Esophagus squamous epithelium (tissue), 4 donors: ENCODE results near the gene CFAP99.

Experiments
- POLR2A ChIP-seq, 4 donors: fragments of 450-650 bp; IDR thresholded peaks; one replicate each; pipeline ENCODE4 v1.6.1; 2017; ENCODE audit warnings: antibody characterized with exemption in 4 of 4, mild to moderate bottlenecking in 4 of 4, moderate library complexity in 3 of 4
- TF ChIP-seq, protein P1 (sequence below), 6 experiments: fragments of 450-650 bp in 4 of 6; fragments of 200-600 bp in 2 of 6; sonication (generic) in 2 of 6; IDR thresholded peaks; one replicate each; pipeline ENCODE4 v1.5.1; 2016 to 2019; ENCODE audit warnings: antibody characterized with exemption in 6 of 6, mild to moderate bottlenecking in 4 of 6, moderate library complexity in 4 of 6

DNA sequence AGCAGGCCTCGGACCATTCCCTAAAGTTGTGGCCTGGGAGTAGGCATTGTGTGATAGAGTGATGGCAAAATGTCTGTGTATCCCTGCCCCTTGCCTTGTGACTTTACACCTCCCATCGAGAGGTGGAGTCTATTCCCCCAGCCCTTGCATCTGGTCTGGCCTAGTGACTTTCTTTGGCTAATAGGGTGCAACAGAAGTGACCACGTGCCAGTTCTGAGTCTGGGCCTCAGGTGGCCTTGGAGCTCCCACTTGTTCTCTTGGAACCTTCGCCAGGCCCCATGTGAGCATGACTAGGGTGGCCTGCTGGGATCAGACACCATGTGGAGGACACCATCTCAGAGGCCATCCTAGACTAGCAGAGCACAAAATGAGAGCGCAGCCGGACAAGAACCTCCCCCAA is 46.3 kb downstream of the CFAP99 start:
- TF ChIP-seq, protein P1, sequence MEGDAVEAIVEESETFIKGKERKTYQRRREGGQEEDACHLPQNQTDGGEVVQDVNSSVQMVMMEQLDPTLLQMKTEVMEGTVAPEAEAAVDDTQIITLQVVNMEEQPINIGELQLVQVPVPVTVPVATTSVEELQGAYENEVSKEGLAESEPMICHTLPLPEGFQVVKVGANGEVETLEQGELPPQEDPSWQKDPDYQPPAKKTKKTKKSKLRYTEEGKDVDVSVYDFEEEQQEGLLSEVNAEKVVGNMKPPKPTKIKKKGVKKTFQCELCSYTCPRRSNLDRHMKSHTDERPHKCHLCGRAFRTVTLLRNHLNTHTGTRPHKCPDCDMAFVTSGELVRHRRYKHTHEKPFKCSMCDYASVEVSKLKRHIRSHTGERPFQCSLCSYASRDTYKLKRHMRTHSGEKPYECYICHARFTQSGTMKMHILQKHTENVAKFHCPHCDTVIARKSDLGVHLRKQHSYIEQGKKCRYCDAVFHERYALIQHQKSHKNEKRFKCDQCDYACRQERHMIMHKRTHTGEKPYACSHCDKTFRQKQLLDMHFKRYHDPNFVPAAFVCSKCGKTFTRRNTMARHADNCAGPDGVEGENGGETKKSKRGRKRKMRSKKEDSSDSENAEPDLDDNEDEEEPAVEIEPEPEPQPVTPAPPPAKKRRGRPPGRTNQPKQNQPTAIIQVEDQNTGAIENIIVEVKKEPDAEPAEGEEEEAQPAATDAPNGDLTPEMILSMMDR (IDR thresholded peaks at IDR 0.05), result no peak
- no peak for TF ChIP-seq POLR2A (IDR thresholded peaks at IDR 0.05)
